Activated CD4-positive, alpha-beta T cell treated with anti-CD3 and anti-CD28 coated beads for 24 hours (primary cell): ENCODE data around the gene BCAS4.
"Not testable (repeated sequence)": the region's sequence is repeated elsewhere in the genome, so short reads cannot be mapped to it uniquely, and the experiment has no call there.

Experiments
- DNase-seq, 2 donors: peaks; one replicate each; pipeline ENCODE4 v3.0.0-alpha.2; 2020; ENCODE audit warnings: low read depth in 2 of 2

The BCAS4 gene

GRCh38 chr20:50876063-50876685 lies 81.3 kb downstream of the BCAS4 start:
- DNase-seq: no peak

- DNase-seq: no peak
These were observed 82.0 kb downstream of the BCAS4 start for GRCh38 chr20:50876816-50877215.

- no peak for DNase-seq
These were observed 82.4 kb downstream of the BCAS4 start for GRCh38 chr20:50877232-50877743.

GRCh38 chr20:50879649-50880550 lies 85.0 kb downstream of the BCAS4 start:
- DNase-seq: no peak

GRCh38 chr20:50881759-50882424 lies 87.0 kb downstream of the BCAS4 start:
- not testable (repeated sequence) for DNase-seq

- DNase-seq: no peak
These were observed 89.0 kb downstream of the BCAS4 start for GRCh38 chr20:50883856-50884255.

GRCh38 chr20:50885068-50885467 lies 90.2 kb downstream of the BCAS4 start:
- no peak for DNase-seq

GRCh38 chr20:50885781-50886180 lies 90.9 kb downstream of the BCAS4 start:
- no peak for DNase-seq

- DNase-seq: no peak
These were observed 91.4 kb downstream of the BCAS4 start for GRCh38 chr20:50886184-50886790.

GRCh38 chr20:50887576-50887975 lies 92.7 kb downstream of the BCAS4 start:
- DNase-seq: no peak

GRCh38 chr20:50891138-50891537 lies 96.3 kb downstream of the BCAS4 start:
- no peak for DNase-seq

- DNase-seq: no peak
These were observed 97.5 kb downstream of the BCAS4 start for GRCh38 chr20:50892394-50892793.

- DNase-seq: no peak
These were observed 98.8 kb downstream of the BCAS4 start for GRCh38 chr20:50893620-50894019.

GRCh38 chr20:50895111-50895830 lies 100.4 kb downstream of the BCAS4 start:
- no peak for DNase-seq

GRCh38 chr20:50898475-50898874 lies 103.6 kb downstream of the BCAS4 start:
- DNase-seq: no peak

- no peak for DNase-seq
These were observed 105.4 kb downstream of the BCAS4 start for GRCh38 chr20:50900261-50900660.

- no peak for DNase-seq
These were observed 106.4 kb downstream of the BCAS4 start for GRCh38 chr20:50901301-50901700.

- DNase-seq: no peak
These were observed 108.6 kb downstream of the BCAS4 start for GRCh38 chr20:50903353-50904051.

GRCh38 chr20:50904067-50904570 lies 109.3 kb downstream of the BCAS4 start:
- DNase-seq: no peak

GRCh38 chr20:50909413-50909812 lies 114.6 kb downstream of the BCAS4 start:
- DNase-seq: no peak
